AML-193 (cell line): ENCODE results near the gene SEC63.
"Not testable (repeated sequence)": the region's sequence is repeated elsewhere in the genome, so short reads cannot be mapped to it uniquely, and the experiment has no call there.

ENCODE experiments used
- DNase-seq, 2 experiments: peaks; one replicate each; lab custom pipeline; 2025; lab: John Stamatoyannopoulos, UW

The SEC63 gene

DNA sequence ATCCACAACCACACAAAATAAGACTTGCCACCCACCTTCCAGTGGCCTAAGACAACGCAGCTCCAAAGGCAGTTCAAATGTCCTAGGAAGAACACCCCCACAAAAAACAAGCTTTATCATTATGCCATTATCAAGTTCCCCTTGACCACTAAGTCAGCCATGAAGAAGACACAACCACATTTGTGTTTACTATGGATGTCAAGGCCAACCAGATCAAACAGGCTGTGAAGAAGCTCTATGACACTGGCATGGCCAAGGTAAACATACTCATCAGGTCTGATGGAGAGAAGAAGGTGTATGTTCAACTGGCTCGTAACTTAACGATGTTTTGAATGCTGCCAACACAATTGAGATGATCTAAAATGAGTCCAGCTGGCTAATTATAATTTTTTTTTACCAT lies 26.1 kb downstream of the SEC63 start:
- no peak for DNase-seq

DNA sequence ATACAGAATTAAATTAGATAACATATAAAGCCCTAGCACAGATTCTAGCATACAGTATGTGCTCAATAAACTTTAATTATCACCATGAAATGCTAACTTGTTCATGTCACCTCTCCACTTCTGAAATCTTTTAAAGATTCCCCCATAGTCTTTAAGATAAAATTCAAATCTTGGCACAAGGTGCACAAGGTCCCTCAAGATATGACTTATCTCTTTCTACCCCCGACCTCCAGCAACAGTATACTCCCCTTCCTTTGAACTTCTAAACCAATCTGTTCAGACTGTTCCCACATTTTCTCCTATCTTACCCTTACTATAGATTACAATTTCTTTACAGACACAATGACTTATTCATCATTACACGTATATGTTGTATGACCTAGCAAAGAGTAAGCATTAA lies 29.0 kb downstream of the SEC63 start:
- no peak for DNase-seq

GRCh38 chr6:107926697-107927544 lies 31.1 kb downstream of the SEC63 start:
- DNase-seq = not testable (repeated sequence)

GRCh38 chr6:107917451-107918375 lies 40.3 kb downstream of the SEC63 start:
- no peak for DNase-seq

DNA sequence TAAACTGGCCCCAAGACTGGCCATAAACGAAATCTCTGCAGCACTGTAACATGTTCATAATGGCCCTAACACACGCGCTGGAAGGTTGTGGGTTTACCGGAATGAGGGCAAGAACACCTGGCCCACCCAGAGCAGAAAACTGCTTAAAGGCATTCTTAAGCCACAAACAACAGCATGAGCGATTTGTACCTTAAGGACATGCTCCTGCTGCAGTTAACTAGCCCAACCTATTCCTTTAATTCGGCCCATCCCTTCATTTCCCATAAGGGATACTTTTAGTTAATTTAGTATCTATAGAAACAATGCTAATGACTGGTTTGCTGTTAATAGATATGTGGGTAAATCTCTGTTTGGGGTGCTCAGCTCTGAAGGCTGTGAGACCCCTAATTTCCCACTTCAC lies 41.0 kb downstream of the SEC63 start:
- DNase-seq = not testable (repeated sequence)

GRCh38 chr6:107911692-107912091 lies 46.3 kb downstream of the SEC63 start:
- DNase-seq = no peak

GRCh38 chr6:107894809-107895396 lies 63.1 kb downstream of the SEC63 start:
- DNase-seq = no peak

DNA sequence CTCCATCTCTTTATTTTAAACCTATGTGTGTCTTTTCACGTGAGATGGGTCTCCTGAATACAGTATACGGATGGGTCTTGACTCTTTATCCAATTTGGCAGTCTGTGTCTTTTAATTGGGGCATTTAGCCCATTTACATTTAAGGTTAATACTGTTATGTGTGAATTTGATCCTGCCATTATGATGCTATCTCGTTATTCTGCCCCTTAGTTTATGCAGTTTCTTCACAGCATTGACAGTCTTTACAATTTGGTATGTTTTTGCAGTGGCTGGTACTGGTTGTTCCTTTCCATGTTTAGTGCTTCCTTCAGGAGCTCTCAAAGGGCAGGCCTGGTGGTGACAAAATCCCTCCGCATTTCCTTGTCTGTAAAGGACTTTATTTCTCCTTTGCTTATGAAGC lies 67.6 kb downstream of the SEC63 start:
- DNase-seq = not testable (repeated sequence)

- not testable (repeated sequence) for DNase-seq
Observed at GRCh38 chr6:107885950-107886349, 72.1 kb downstream of the SEC63 start.

GRCh38 chr6:107879941-107880340 lies 78.1 kb downstream of the SEC63 start:
- DNase-seq = no peak

- no peak for DNase-seq
Observed at GRCh38 chr6:107877968-107878367, 80.0 kb downstream of the SEC63 start.

DNA sequence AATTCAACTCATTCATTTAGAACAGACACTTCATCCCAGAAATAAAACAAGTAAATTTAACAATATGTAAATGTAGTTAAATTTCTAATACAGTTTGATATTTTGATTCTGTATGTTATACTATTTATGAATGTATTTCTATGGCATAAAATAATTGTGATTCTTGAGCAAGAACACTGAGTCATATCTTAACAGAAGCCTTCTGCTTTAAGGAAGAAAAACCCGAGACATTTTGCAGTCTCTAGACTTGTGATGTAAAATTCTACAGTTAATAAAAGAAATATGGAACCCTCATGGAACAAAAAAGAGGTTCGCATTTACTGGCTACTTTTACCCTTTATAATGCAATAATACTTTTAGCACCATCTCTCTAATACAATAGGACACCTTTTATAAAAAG lies 86.0 kb downstream of the SEC63 start:
- no peak for DNase-seq

- DNase-seq = not testable (repeated sequence)
Observed at GRCh38 chr6:107871512-107871911, 86.5 kb downstream of the SEC63 start.

- no peak for DNase-seq
Observed at GRCh38 chr6:107871016-107871415, 87.0 kb downstream of the SEC63 start.

- no peak for DNase-seq
Observed at GRCh38 chr6:107870381-107870780, 87.6 kb downstream of the SEC63 start.

DNA sequence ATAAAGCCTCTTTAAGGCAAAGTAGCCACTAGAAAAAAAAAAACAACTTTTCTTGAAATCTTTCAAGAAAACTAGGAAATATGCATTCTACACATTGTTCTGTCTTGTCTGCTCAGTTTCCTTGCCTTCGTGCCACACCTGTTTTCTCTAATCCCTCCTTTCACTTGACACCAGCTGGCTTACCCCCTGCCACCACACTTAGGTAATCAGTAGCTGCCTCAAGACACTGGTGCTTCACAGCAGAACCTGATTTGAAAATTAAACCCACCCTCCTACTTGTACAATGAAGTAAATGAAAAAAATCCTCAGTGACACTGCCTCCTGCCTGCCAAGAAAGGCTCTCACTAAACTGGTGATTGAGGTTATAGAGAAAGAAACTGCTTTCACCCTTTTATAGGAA lies 88.1 kb downstream of the SEC63 start:
- no peak for DNase-seq

GRCh38 chr6:107868867-107869611 lies 89.0 kb downstream of the SEC63 start:
- no peak for DNase-seq

- DNase-seq = no peak
Observed at GRCh38 chr6:107867302-107867615, 90.7 kb downstream of the SEC63 start.

DNA sequence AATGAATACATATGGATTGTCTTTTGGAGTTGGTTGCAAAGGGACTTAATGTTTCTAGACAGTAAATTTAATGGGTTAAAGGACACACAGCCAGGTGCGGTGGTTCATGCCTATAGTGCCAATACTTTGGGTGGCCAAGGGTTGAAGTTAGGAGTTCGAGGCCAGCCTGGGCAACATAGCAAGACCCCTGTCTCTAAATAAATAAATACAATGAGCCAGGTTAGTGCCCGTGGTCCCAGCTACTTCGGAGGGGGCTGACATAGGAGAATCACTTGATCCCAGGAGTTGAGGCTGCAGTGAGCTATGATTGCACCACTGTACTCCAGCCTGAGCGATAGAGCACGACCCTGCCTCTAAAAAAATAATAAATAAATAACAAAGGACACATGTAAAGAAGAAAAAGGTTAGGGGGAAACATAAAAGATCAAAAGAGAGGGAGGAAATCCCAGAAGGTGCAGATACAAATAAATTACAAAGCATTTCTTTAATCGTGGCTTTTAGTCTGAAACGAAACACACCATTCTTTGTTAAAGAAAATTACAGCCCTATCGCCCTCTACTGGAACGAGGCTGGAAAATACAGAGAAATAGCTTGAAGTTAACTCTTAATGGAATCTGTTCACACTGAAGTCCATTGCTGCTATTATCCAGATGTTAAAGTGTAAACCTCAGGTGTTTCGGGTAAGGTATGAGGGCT lies 91.3 kb downstream of the SEC63 start:
- peak; percentile 67 to 72 for DNase-seq

DNA sequence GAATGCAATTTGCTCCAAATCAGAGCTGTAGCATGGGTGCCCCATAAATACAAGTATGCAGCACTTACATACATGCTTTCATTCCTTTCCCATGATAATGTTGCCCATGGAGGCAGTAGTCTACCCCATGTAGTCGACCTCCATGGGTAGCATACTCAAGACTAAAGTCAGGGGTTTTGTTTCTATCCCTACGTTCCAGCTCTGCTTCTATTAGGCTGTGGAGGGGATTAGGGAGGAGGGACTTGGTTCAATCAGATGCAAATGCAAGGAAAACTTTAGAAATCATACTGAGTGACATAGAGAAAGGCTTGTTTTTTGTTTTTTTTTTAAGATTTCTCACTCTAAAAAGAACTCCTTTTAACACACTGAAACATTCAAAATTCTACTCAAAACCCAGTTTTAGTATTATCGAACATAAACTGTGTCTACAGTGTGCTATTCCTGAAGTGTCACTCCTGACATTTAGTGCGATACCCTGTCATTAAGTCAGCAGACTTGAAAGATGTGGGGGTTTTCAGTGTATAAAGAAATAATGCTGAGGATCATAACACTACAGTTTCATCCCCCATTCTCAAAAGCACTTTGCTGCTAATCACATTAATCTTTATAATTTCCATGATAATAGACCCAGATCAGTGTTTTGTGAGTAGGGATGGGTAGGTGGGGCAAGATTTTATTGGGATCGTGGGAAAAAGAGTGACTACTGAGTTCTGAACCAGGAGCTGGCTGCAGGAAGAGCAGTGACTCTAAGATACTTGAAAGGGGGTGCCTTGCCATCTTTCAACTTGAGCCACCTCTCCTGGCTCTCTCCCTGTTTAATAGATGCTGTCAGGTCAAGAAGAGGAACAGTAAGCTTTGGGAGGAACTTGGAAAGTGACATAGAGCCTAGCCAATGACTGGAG lies 93.5 kb downstream of the SEC63 start:
- no peak for DNase-seq
